ENCODE measurements around the gene BLOC1S1.
A peak's percentile ranks its signal among the peaks of the same experiment; 100 is the strongest.

The BLOC1S1 gene

DNA sequence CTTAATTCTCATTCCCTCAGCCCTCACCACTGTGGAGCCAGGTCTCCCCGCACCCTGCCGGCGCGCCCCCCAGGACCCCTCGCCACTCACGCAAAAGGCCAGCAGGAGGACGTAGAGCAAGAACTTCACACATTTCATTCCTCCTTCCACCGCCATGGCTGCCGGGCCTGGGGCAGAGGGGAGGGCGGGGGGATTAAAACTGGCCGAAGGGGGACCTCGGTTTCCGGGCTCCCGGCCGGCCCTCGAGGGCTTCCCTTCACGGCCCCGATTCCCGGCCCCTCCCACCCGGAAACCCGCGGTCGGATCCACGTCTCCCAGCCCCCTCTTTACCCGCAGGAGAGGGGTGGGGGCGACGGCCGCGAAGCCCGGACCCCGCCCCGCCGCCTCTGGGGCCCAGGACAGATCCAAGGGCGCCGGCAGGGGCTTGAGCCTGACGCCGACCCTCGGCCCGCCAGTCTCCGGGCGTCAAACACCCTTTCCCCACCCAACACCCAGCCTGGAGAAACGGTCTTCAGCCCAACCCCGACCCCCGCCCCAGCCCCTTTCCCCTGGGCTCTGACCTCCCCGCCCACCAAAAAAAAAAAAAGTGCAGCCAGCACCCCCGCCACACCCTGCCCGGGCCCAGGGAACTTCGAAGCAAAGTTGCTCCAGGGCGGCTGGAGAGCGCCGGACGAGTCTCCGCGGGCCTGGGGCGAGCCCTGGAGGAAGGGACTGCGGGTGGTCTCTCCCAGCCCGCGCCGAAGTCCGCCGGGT is 12.5 kb downstream of the BLOC1S1 start:
- DNase-seq (ENCODE audit: low read depth in 2 of 2): no peak

DNA sequence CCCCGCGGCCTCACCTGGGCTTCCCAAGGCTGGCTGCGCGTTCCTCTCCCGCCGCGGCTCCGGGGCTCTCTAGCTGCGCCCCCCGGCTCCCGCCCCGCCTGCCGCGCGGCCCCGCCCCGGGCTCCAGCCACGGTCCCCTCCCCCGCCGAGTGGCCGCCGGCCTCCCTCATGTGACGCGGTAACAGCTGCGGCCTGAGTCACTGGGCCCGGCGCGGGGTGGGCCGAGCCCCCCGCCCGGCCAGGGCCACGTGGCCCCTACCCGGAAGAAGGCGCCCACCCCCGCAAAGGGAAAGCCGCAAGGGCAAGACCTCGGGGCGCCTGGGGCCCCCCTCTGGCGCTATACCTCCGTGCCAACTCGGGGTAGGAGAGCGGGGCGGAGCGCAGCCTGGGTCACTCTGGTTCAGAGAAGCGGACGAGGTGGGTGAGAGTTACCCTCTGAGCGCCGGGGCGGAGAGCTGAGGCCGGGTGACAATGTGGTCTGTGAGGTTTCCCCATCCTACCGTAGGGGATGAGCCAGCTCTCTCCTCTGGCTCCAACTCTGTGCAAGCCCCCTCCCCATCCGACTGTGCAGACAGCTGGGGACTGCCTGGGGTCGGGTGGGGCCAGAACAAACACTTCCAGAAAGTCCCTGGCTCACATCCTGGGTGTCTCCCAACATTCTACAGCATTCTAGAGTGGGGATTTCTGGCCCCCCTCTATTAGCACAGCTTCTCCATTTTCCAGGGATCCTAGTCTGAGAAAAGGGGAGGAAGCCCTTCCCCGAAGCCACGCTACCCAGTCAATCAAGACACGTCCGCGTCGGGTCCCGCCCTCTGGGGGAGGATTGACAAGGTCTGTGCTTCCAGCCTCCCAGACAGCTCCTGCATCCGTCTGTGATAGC is 13.3 kb downstream of the BLOC1S1 start, which contains the start of gene CD63:
Gene CD63 (minus strand): TSS at position 71 of the 880 bp plus-strand sequence. CDS start 668 bp downstream, outside the sequence.
- DNase-seq (ENCODE audit: low read depth in 2 of 2): peak in 1 of 2 donors; percentile 34

DNA sequence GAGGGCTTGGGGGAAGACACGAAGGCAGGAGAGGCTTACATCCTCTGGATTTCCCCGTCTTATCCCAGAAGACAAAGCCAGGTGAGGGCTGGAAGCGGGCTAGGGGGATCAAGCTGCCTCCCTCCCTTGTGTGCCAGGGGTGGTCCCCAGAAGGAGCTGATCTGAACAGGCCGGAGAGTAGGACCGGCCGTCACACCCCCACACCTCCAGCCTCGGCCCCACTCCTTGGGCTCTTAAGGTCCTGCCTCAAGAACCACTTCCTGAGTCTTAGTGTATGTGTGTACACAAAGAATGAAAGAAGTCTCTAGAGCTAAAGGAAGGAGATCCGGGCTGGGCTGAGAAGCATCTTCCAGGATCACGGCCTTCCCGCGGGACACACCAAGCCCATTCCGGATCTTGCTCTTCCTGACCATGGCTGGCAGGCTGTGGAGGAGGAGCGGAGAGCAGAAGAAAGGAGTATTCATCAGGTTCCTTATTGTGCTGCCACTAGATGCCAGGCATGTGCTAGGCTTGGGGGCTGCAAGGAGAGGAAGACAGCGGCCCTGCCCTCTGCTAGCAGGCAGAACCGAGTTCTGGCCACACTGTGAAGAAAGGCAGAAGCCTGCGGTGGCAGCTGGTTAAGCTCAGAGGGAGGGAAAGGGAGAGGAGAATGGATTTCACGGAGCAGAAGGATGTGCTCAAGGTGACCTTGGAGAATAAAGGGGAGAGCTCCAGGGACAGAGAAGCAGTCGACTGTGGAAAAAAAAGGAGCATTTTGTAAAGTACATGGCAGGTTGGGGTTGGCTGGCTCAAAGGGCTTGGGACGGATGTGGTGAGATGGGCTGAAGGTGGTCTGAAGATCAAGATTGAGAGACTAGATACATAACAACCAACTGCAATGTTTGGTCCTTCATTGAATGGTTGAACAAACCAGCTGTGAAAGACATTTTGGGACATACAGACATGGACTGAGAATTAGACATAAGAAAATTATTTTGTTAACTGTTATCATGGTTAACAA is 14.3 kb downstream of the BLOC1S1 start:
- no peak for DNase-seq (ENCODE audit: low read depth in 2 of 2)

DNA sequence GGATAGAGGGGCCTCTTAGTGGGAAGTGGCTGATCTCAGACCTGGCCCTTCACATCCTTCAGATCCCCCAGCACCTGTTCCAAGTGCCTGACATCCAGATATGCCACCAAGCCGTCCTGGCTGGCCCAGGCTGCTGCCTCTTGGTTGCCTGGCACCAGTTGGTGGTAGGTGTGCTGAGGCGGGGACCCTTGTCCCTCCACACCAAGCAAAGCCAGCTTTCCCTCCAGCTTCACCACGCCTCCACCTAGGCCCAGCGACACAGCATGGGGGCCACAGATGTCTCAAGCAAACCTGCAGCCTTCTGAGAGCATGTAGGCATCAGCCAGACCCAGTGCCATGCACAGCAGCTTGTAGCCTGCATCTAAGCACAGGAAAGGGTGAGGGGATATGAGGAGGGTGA is 16.4 kb downstream of the BLOC1S1 start:
- DNase-seq (ENCODE audit: low read depth in 2 of 2): no peak

DNA sequence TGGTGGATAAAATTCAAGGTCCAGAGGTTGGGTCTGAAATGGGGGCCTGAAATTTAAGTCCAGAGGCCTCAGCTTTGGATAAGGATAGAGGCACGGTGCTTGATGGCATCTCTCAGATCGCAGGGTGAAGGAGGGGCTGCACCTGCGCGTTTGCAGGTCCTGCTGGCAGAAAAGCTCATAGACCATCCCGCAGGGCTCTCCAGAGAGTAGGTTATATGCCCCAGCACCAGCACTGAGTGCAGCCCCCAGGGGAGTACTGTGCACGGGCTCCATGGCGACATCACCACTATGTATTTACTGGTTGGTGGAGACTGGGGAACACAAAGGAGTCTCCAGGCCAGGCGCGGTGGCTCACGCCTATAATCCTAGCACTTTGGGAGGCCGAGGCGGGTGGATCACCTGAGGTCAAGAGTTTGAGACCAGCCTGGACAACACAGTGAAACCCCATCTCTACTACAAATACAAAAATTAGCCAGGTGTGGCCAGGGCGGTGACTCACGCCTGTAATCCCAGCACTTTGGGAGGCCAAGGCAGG is 17.2 kb downstream of the BLOC1S1 start:
- no peak for DNase-seq (ENCODE audit: low read depth in 2 of 2)

DNA sequence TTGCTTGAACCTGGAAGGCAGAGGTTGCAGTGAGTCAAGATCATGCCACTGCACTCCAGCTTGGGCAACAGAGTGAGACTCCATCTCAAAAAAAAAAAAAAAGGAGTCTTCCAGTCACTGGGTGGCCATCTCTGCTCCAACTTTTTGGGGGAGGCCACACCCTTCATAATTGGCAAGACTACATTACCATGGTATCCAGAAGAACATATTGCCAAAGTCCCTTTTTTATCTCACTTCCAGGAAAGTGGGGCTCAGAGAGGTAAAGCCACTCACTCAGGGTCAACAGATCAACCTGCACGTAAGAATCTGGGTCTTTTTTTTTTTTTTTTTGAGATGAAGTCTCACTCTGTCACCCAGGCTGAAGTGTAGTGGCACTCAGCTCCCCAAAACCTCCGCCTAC is 18.0 kb downstream of the BLOC1S1 start:
- no peak for DNase-seq (ENCODE audit: low read depth in 2 of 2)

DNA sequence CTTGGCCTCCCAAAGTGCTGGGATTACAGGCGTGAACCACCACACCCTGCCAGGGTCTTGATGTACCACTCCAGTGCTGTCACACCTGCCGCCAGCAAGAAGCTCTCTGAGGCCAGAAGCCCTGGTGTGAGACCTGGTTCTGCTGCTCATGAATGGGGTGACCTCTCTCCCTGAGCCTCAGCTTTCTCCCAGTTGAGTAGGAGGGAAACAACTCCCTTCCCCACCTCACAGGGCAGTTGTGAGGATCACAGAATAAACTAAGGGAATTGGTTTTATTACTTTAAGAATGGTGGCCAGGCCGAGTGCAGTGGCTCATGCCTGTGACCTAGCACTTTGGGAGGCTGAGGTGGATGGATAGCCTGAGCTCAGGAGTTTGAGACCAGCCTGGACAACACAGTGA is 18.7 kb downstream of the BLOC1S1 start:
- DNase-seq (ENCODE audit: low read depth in 2 of 2): no peak

DNA sequence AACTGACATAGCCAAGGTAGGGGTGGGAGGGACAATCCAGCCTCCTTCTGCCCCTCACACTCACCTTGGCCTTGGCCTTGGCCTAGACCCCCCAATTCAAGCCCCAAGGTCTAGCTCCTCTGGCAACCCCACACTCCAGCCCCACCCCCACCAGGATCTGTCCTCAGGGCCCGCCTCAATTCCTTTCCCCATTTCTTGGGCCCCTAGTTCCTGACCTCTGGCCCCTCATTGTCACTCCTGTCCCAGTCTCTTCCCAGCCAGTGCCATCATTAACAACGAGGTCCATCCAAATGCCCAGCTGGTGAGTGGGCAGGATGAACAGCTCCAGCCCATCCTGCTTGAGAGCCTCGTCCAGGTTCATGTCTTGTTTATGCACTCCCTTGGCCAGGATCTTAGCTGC is 20.2 kb downstream of the BLOC1S1 start:
- no peak for DNase-seq (ENCODE audit: low read depth in 2 of 2)

DNA sequence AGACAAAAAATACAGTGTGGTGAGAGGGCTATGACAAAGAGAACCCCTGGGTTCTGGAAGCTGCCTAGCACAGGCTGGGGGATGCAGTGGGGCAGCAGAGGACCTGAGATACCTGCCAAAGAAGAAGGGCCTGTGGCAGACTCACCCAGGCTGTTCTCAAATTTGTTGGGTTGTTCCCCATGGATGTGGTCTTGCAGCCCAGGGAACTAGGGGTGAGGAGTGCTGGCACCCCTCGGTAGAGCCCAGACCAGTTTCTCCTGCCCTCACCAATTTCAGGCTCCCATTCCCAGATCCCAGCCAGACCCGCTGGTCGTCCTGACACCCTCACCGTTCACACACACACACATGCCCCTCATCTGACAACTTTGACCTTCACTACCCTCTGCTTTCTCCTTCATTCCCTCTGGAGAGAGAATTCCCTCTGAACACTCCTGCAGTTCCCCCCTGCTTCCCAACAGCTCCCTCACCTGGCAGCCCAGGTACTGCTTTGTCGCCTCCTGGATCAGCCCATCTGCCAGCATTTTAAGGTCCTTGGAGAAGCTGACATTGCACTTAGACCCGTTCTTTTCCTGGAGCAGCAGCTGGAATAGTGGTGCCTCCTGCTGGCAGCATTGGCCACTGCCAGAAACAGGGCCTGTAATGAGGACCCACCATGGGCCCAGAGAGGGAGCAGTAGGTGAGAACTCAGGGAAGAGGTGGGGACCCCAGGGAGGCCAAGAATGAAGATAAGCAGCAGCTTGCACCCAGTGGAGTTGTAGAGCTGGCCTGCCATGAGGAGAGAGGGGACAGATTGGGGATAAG is 21.1 kb downstream of the BLOC1S1 start:
- peak in 1 of 2 donors; percentile 23 for DNase-seq (ENCODE audit: low read depth in 2 of 2)

DNA sequence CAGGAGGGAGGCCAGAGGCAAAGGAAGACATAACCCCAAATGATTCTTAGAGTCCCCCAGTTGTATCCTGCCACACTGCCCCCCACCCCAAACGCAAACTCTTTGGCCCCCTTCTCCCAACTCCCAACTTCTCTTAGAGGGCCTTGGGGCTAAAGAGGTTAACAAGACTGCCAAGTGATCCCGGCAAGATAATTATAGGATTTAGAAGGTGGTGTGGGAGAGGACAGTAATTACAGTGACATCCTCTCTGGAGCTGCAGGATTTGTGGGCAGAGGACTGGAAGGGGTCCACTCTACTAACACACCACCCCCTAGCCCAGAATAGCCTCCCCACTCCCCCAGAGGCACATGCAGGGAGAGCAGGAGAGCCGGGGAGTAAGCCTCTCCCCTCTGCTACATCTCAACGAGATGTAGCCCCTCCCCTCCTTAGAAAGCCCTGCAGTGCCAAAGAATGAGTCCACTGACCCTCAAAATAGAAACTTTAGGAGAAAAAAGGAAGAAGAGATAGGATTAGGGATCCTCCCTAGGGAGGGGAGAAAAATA is 21.8 kb downstream of the BLOC1S1 start:
- no peak for DNase-seq (ENCODE audit: low read depth in 2 of 2)

DNA sequence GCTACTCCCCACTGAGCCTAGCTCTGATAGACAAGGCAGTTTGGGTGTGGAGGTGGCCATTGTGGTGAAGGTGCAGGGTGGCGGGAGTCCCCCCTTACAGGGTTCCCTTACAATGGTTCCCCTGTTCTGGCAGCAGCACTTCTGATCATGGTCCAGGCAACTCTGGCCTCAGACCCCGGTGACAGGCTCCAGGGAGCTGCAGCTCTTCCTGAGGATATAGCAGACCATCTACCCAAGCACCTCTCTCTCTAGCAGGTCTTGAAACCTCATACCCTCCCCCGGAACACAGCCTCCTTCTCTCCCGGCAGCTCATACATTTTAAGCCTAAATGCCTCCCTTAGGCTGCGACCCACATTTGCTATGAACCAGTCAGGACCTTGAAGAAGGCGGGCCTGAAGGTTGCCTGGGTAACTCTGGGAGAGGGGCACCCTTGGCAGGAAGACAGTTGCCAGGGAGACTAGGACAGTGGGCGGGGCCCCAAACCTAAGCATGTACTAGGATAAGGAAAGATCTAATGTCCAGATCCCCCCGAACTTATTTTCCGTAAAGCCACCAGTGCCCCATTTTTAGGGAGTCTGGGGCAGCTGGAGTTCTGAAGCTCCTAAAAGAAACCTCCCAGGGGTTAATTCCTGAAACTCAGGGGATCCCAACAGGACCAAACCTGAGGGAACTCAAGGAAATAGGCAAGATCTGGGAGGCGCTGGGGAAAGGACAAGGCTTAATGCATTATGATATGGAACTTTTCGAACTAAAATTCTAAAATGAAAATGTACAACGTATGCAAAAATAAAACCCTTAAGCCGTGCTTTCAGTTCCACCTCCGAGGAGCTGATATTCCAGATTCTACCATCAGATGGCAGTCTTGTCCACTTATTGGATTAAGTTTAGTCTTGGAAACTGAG is 22.5 kb downstream of the BLOC1S1 start:
- DNase-seq (ENCODE audit: low read depth in 2 of 2): peak; percentile 45 to 55

DNA sequence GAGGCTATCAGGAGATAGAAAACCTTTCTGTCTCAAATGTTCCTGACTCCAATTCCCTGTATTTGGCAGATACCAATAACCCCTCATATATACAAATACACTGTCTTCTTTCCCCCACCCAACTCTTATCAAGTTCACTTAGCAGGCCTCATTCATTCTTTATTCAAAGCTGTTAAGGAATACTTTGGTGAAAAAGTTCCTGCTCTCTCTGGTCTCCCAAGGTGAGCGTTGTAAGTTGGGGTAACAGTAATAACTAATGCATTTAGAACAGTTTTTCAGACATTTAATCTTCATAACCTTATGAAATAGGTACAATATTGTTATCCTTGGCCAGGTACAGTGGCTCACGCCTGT is 23.2 kb downstream of the BLOC1S1 start:
- no peak for DNase-seq (ENCODE audit: low read depth in 2 of 2)

DNA sequence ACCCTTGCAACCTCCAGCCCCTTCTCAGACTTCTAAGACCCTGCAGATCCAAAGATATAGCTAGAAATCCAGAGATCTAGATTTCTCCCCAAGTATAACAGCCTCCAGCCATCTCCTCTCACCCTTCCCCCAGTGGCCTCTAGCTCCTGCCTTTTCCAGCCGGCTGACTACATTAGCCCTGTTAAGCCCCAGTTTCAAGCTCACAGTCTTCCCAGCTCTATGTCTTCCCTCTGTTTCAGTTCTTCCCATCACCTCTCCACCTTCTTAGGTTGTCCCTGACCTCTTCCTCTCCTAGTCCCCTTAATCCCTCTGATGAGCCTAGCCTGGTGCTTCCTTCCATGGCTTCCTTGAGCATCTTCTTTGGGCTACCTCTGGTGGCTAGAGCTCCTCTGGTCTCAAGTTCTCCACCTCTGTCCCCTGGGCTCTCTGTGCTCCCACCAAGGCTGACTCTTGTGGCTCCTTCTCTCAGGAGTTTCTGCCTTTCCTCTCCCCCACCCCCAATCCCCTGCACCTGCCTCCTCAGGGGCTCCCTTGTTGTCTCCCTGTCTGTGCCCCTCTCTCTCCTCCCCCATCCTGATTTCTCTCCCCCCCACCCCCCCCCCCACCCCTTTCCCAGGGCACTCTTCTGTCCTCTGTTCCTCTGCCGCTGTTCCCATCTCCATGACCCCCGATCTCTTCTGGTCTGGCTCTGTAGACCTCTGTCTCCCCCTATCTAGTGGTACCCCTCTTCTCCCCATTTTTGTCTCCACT is 26.3 kb downstream of the BLOC1S1 start:
- no peak for DNase-seq (ENCODE audit: low read depth in 2 of 2)

DNA sequence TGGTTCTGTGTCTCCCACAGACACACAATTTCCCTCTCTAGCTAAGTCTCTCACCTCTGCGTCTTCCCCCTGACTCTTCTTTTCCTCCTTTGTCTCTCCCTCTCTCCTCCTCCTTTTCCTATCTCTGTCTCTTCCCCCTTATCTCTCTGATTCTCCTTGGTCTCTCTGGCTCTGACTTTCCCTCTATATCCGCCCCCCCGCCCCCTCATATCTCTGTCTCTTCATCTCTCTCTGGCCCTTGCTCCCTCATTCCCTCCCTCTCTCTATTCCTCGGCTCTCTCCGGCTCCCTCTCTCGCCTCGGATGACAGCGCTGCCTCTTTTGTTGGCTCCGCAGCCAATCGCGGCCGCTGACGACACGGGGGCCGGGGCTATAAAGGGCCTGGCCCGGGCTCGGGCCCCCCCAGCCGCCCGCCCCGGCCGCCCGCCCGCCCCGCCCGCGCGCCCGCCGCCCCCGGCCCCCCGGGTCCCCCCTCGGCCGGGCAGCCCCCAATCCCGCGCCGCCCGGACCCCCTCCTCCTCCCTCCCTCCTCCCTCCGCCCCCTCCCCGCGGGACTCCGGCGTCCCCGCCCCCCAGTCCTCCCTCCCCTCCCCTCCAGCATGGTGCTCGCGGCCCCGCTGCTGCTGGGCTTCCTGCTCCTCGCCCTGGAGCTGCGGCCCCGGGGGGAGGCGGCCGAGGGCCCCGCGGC is 27.0 kb downstream of the BLOC1S1 start, which contains the start of gene GDF11:
Gene GDF11 (plus strand): TSS at position 404 of the 687 bp plus-strand sequence. CDS start 195 bp downstream, at position 599.
- peak; percentile 45 to 55 for DNase-seq (ENCODE audit: low read depth in 2 of 2)

DNA sequence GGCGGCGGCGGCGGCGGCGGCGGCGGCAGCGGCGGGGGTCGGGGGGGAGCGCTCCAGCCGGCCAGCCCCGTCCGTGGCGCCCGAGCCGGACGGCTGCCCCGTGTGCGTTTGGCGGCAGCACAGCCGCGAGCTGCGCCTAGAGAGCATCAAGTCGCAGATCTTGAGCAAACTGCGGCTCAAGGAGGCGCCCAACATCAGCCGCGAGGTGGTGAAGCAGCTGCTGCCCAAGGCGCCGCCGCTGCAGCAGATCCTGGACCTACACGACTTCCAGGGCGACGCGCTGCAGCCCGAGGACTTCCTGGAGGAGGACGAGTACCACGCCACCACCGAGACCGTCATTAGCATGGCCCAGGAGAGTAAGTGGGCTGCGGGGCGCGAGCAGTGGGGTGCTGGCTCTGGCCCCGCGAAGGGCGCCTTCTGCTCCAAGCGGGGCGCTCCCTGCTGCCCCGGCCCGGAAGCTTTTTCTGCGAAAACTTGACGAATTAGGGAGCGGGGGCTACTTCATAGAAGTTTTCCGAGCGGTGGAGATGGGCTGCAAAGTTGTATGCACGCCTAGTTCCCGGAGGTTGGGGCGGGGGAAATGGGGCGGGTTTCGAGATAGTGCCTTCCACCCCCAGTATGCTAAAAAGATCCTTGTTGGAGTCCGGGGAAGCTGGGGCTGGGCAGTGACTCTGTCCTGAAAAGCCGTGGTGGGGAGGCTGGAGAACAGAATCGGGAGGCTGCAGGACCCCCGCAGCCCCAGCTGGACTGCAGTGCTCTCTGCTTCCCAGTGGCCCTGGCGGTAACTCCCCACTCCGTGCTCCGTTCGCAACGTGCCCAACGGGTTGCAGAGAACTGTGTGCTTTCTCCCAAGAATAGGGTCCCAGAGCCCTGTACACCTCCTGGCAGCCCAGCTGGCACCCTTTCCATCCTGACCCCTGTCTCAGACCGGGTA is 27.8 kb downstream of the BLOC1S1 start:
- no peak for DNase-seq (ENCODE audit: low read depth in 2 of 2)

DNA sequence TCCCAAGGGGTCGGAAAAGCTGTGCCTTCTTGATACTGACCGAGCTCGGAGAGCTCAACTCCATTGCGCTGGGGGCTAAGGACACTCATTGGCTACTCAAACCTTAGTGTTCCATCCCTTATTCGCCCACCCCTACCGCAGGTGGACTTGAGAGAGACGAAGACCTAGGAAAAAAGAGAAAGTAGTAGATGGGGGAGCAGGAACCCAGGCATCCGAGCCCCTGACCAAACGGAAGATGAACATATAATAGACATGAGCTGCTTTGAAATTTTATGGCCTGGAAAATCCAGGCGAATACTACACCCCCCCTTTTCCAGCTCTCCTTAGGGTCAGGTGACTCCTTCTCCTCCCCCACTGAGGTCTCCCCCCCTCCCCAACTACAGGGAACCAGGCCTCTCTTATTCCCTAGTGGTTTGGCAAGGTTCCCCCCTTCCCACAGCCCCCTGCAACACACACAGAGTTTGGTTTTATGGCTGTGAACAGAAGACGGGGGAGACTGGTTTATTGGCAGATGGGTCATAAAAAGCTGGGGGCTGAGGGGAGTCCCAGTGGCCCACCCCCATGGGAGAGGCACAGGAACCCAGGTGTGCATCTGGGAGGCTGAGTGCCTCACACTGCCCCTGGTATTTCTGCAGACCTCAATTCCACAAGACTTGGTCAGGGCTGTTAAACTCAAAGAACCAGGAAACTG is 28.6 kb downstream of the BLOC1S1 start:
- no peak for DNase-seq (ENCODE audit: low read depth in 2 of 2)

Measured in stimulated activated CD8-positive, alpha-beta memory T cell treated with anti-CD3 and anti-CD28 coated beads, Interleukin-7, amount 100 ng/mL, for 1 hour (primary cell).